GM23338 (cell line): ENCODE data around the gene EVI5L. TPM values are rescaled to one million over a fixed set of nuclear protein-coding genes. Genes with fewer than 3 reads are reported as not detected.

Source experiments
- ATAC-seq: fragments of 200-7000 bp; cut with Tn5 transposase; 3 replicates; pipeline ENCODE4 v1.9.1; 2020
- DNase-seq: peaks from one replicate; pipeline ENCODE4 v3.0.0-alpha.2; 2015; ENCODE audit warnings: low spot score
- H2AFZ ChIP-seq: fragments of 200-600 bp; sonication (generic); 2 replicates; pipeline ENCODE4 v1.8.0; 2016; ENCODE audit warnings: antibody characterized with exemption, mild to moderate bottlenecking, moderate library complexity
- H3F3A ChIP-seq: fragments of 200-600 bp; sonication (generic); replicated peaks from 2 replicates; pipeline ENCODE4 v1.8.0; 2017; ENCODE audit warnings: antibody characterized with exemption, mixed run types, low read depth
- H3K27ac ChIP-seq: fragments of 200-600 bp; sonication (generic); 2 replicates; pipeline ENCODE4 v1.6.1; 2016; ENCODE audit warnings: low read depth
- H3K27me3 ChIP-seq: fragments of 200-600 bp; sonication (generic); 2 replicates; pipeline ENCODE4 v1.8.0; 2016; ENCODE audit warnings: mild to moderate bottlenecking, mixed run types, moderate library complexity; ENCODE audit not compliant: insufficient read depth
- H3K36me3 ChIP-seq: fragments of 200-600 bp; sonication (generic); 2 replicates; pipeline ENCODE4 v1.8.0; 2016; ENCODE audit warnings: mild to moderate bottlenecking; ENCODE audit not compliant: insufficient read depth
- H3K4me1 ChIP-seq: fragments of 200-600 bp; sonication (generic); 2 replicates; pipeline ENCODE4 v1.8.0; 2016; ENCODE audit warnings: mild to moderate bottlenecking, moderate library complexity; ENCODE audit not compliant: insufficient read depth
- H3K4me2 ChIP-seq: fragments of 200-600 bp; sonication (generic); 2 replicates; pipeline ENCODE4 v1.7.1; 2017; ENCODE audit warnings: mixed run types
- H3K4me3 ChIP-seq: fragments of 200-600 bp; sonication (generic); 2 replicates; pipeline ENCODE4 v1.6.1; 2016; ENCODE audit warnings: mixed run types
- H3K79me2 ChIP-seq: fragments of 200-600 bp; sonication (generic); replicated peaks from 2 replicates; pipeline ENCODE4 v1.8.0; 2017; ENCODE audit warnings: mild to moderate bottlenecking; ENCODE audit not compliant: insufficient read depth
- H3K9me2 ChIP-seq: fragments of 200-600 bp; sonication (generic); 2 replicates; pipeline ENCODE4 v1.8.0; 2017; ENCODE audit not compliant: insufficient read depth
- H4K20me1 ChIP-seq: fragments of 200-600 bp; sonication (generic); replicated peaks from 2 replicates; pipeline ENCODE4 v1.8.0; 2017; ENCODE audit warnings: mild to moderate bottlenecking; ENCODE audit not compliant: insufficient read depth
- H3K27ac Mint-ChIP-seq: 2 replicates; pipeline ENCODE4 v1.8.0; 2020; ENCODE audit warnings: inconsistent platforms, mild to moderate bottlenecking, moderate library complexity, mixed read lengths
- H3K27me3 Mint-ChIP-seq: 3 replicates; pipeline ENCODE4 v1.8.0; 2022; ENCODE audit warnings: low read depth, mild to moderate bottlenecking, moderate library complexity, mixed read lengths, inconsistent platforms; ENCODE audit not compliant: insufficient read depth, poor library complexity
- H3K36me3 Mint-ChIP-seq: 3 replicates; pipeline ENCODE4 v1.8.0; 2021; ENCODE audit warnings: low read depth, mild to moderate bottlenecking, inconsistent platforms, moderate library complexity, mixed read lengths
- H3K4me1 Mint-ChIP-seq: 3 replicates; pipeline ENCODE4 v1.8.0; 2020; ENCODE audit warnings: mild to moderate bottlenecking, inconsistent platforms, mixed read lengths
- H3K4me3 Mint-ChIP-seq: 3 replicates; pipeline ENCODE4 v1.8.0; 2021; ENCODE audit warnings: moderate library complexity, mild to moderate bottlenecking, inconsistent platforms, mixed read lengths
- H3K9me3 Mint-ChIP-seq: 3 replicates; pipeline ENCODE4 v1.8.0; 2020; ENCODE audit warnings: moderate library complexity, mild to moderate bottlenecking, inconsistent platforms, mixed read lengths
- CREB1 ChIP-seq: fragments of 250-450 bp; sonication (Bioruptor Pico); IDR thresholded peaks from 2 replicates; pipeline ENCODE4 v1.5.0; 2020; ENCODE audit warnings: low read depth, mild to moderate bottlenecking, moderate library complexity
- CTCF ChIP-seq, 2 experiments: fragments of 200-600 bp in 1 of 2; sonication (generic) in 1 of 2; conservative IDR thresholded peaks; 2 replicates each; pipeline versions ENCODE4 v1.5.1 to v1.6.1; 2016 to 2017; ENCODE audit warnings: antibody characterized with exemption in 2 of 2, low read depth in 2 of 2, mild to moderate bottlenecking in 2 of 2, moderate library complexity in 1 of 2
- ETS1 ChIP-seq: IDR thresholded peaks from 2 replicates; pipeline ENCODE4 v1.6.1; 2016; ENCODE audit warnings: antibody characterized with exemption
- EZH2 ChIP-seq: fragments of 200-600 bp; sonication (generic); IDR thresholded peaks from one replicate; pipeline ENCODE4 v1.8.0; 2017; ENCODE audit warnings: antibody characterized with exemption, mild to moderate bottlenecking, low read depth; ENCODE audit not compliant: unreplicated experiment
- EZH2phosphoT487 ChIP-seq: fragments of 200-600 bp; sonication (generic); IDR thresholded peaks from one replicate; pipeline ENCODE4 v1.8.1; 2018; ENCODE audit warnings: antibody characterized with exemption; ENCODE audit not compliant: unreplicated experiment
- JUNB ChIP-seq: IDR thresholded peaks from one replicate; pipeline ENCODE4 v1.6.1; 2016; ENCODE audit warnings: antibody characterized with exemption; ENCODE audit not compliant: unreplicated experiment
- NANOG ChIP-seq: IDR thresholded peaks from 2 replicates; pipeline ENCODE4 v1.6.1; 2016; ENCODE audit warnings: antibody characterized with exemption, borderline replicate concordance
- POLR2AphosphoS5 ChIP-seq: IDR thresholded peaks from 2 replicates; pipeline ENCODE4 v1.6.1; 2016; ENCODE audit warnings: antibody characterized with exemption, low read depth
- REST ChIP-seq: IDR thresholded peaks from one replicate; pipeline ENCODE4 v1.6.1; 2018; ENCODE audit warnings: antibody characterized with exemption; ENCODE audit not compliant: unreplicated experiment
- STAT1 ChIP-seq: IDR thresholded peaks from one replicate; pipeline ENCODE4 v1.6.1; 2016; ENCODE audit warnings: antibody characterized with exemption; ENCODE audit not compliant: unreplicated experiment
- ZNF114 ChIP-seq: fragments of 250-450 bp; sonication (Bioruptor Pico); IDR thresholded peaks from 2 replicates; pipeline ENCODE4 v1.5.0; 2020; ENCODE audit warnings: mild to moderate bottlenecking, moderate library complexity
- ZNF331 ChIP-seq: fragments of 250-450 bp; sonication (Bioruptor Pico); IDR thresholded peaks from 2 replicates; pipeline ENCODE4 v1.5.0; 2020; ENCODE audit warnings: low read depth, mild to moderate bottlenecking, moderate library complexity
- ZNF462 ChIP-seq: fragments of 250-450 bp; sonication (Bioruptor Pico); IDR thresholded peaks from 2 replicates; pipeline ENCODE4 v1.5.0; 2020; ENCODE audit warnings: mild to moderate bottlenecking, moderate library complexity
- polyA plus RNA-seq: library from polyadenylated mRNA; unstranded; fragments of >200 nt; fragmentation: Nextera tagmentation; extraction: Ambion mirVana; gene quantifications from 2 replicates; pipeline ENCODE4 v1.2.1, GENCODE V29; 2016
- total RNA-seq: library from RNA; depleted of rRNA; stranded (reverse); fragments of >200 nt; shearing (Covaris generic); gene quantifications from 2 replicates; pipeline ENCODE4 v1.2.3, GENCODE V29; 2014

Gene EVI5L
- total and polyA plus RNA-seq, 2 experiments from 2014 or later, result 4.5 to 16.2 TPM

GRCh38 chr19:7879111-7879807, 49.2 kb downstream of the EVI5L start:
- no peaks in the 10 kb centered on the region for H3K36me3 Mint-ChIP-seq
- H3K27ac Mint-ChIP-seq, result no peak overlapping the region
- Histone ChIP-seq H3K27ac (no peak overlapping the region), H3K4me3 (no peak overlapping the region), H3K27me3 (no peaks in the 10 kb centered on the region), H3K36me3 (no peaks in the 10 kb centered on the region), H3F3A (0 out of 2 replicates have a peak, but pooled peaks cover 3% of the 10 kb centered on the region), H3K4me2 (no peak overlapping the region), H4K20me1 (no peaks in the 10 kb centered on the region; the same call in 1 of the 2 replicates), H3K4me1 (peaks cover 3% of the 10 kb centered on the region; the same call in 1 of the 2 replicates), H2AFZ (no peak overlapping the region), H3K79me2 (no peaks in the 10 kb centered on the region), H3K9me2 (no peaks in the 10 kb centered on the region)
- DNase-seq (no peak), ATAC-seq (no peak)
- H3K4me3 Mint-ChIP-seq, result no peak overlapping the region
- TF ChIP-seq ETS1, result no peak
- TF ChIP-seq REST, result no peak
- no peak for TF ChIP-seq NANOG
- no peak for TF ChIP-seq CREB1 (CRISPR knock-in tag)
- no peak for TF ChIP-seq ZNF114 (CRISPR knock-in tag)
- TF ChIP-seq JUNB, result no peak
- TF ChIP-seq CTCF (conservative IDR thresholded peaks at IDR 0.05; ENCODE audit: low read depth in 2 of 2), result no peak
- no peak for TF ChIP-seq ZNF462
- no peak for TF ChIP-seq EZH2phosphoT487
- TF ChIP-seq STAT1, result no peak
- no peak for TF ChIP-seq POLR2AphosphoS5
- no peak for TF ChIP-seq EZH2
- no peak for TF ChIP-seq ZNF331 (CRISPR knock-in tag)
- H3K4me1 Mint-ChIP-seq, result no peaks in the 10 kb centered on the region; the same call in 2 of the 3 replicates
- H3K9me3 Mint-ChIP-seq, result no peaks in the 10 kb centered on the region
- H3K27me3 Mint-ChIP-seq, result peaks cover 6% of the 10 kb centered on the region
